ENCODE results near the gene NEAT1.

GRCh38 chr11:65382804-65383368 is 39.7 kb upstream of the NEAT1 start:
- TF ChIP-seq CTCF (IDR thresholded peaks at IDR 0.05) (no peak), POLR2A (IDR thresholded peaks at IDR 0.05) (no peak)
